Vagina (tissue), 2 donors: ENCODE measurements around the gene IQCM.

Experiments used
- CTCF ChIP-seq, 3 experiments: fragments of 450-650 bp in 2 of 3; fragments of 200-600 bp in 1 of 3; sonication (generic) in 1 of 3; IDR thresholded peaks; one replicate each; pipeline ENCODE4 v1.5.1; 2017 to 2019; ENCODE audit warnings: antibody characterized with exemption in 3 of 3, mild to moderate bottlenecking in 2 of 3, moderate library complexity in 2 of 3
- POLR2AphosphoS5 ChIP-seq, 2 donors: sonication (generic); formaldehyde crosslinking; IDR thresholded peaks; one replicate each; pipeline ENCODE4 v1.9.0; 2017; ENCODE audit warnings: antibody characterized with exemption in 2 of 2, mild to moderate bottlenecking in 2 of 2, low read depth in 1 of 2; ENCODE audit not compliant: insufficient read depth in 1 of 2

GRCh38 chr4:149765630-149766029 is 50.0 kb downstream of the IQCM start:
- no peak for TF ChIP-seq CTCF (IDR thresholded peaks at IDR 0.05)
- TF ChIP-seq POLR2AphosphoS5 (IDR thresholded peaks at IDR 0.05; ENCODE audit: insufficient read depth in 1 of 2, low read depth in 1 of 2): no peak
